Embryonic facial prominence (tissue), 1 donor: Measurements from ENCODE around the gene TSPEAR.

Experiments
- DNase-seq: peaks from one replicate; pipeline ENCODE4 v3.0.0-alpha.2; 2016; ENCODE audit errors: extremely low spot score

TSPEAR gene

GRCh38 chr21:44722731-44723130 is 11.4 kb upstream of the TSPEAR start:
- no peak for DNase-seq

- DNase-seq, result no peak
These were observed 8.8 kb upstream of the TSPEAR start for GRCh38 chr21:44720170-44720569.

GRCh38 chr21:44718571-44718970 is 7.2 kb upstream of the TSPEAR start:
- no peak for DNase-seq

DNA sequence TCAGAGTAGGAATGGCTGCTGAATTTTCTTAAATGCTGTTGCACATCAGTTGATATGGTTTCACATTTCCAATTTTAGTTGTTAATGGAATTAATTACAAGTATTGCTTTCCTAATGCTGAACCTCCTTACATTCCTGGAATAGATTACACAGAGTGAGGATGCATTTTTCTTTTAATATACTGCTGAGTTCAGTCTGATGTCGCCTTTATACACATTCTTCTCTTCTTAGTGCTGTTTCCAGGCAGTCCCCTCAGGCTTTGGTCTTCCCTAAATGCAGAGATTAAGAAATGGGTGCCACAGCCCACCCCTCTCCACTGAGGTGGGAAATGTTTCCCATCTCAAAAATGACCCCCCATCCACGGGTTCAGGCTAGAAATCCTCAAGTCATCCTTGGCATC is 6.7 kb upstream of the TSPEAR start:
- DNase-seq, result no peak

DNA sequence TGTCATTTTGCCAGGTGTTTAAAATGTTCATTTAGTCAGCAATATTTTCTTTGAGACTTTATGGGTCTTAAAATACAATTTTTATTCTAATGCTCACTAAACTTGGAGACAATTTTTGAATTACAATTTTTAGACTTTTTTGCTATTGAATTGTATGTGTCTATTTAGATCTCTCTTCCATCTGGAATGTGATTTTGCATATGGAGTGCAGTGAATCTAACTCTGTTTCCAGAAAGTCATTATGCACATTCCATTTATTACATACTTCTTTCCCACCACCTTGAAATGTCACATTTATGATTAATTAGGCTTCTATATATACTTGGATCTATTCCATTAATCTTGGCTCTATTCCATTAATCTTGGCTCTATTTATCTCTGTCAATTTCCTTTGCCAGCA is 5.6 kb upstream of the TSPEAR start:
- DNase-seq, result no peak

DNA sequence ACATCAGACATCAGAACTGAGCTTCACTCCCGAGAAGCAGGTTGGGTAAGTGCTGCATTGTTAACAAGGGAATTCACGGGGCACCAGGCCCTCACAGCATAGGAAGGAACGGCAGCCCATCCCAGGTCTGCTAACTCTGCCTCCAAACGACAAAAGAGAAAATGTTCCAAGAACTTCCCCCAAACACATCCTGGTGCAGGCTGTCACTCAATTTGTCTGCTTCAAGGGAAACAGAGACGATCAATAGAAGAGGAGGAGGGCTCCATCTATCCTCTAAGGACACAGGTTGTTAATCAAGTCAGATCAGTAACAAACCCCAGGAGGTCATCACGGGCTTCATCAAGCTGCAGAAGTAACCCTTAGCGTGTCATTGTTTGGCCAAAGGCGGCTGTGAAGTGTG is 3.5 kb upstream of the TSPEAR start:
- DNase-seq, result no peak

- no peak for DNase-seq
These were observed 2.5 kb upstream of the TSPEAR start for GRCh38 chr21:44713846-44714245.

- DNase-seq, result no peak
These were observed 1.8 kb upstream of the TSPEAR start for GRCh38 chr21:44713130-44713529.

DNA sequence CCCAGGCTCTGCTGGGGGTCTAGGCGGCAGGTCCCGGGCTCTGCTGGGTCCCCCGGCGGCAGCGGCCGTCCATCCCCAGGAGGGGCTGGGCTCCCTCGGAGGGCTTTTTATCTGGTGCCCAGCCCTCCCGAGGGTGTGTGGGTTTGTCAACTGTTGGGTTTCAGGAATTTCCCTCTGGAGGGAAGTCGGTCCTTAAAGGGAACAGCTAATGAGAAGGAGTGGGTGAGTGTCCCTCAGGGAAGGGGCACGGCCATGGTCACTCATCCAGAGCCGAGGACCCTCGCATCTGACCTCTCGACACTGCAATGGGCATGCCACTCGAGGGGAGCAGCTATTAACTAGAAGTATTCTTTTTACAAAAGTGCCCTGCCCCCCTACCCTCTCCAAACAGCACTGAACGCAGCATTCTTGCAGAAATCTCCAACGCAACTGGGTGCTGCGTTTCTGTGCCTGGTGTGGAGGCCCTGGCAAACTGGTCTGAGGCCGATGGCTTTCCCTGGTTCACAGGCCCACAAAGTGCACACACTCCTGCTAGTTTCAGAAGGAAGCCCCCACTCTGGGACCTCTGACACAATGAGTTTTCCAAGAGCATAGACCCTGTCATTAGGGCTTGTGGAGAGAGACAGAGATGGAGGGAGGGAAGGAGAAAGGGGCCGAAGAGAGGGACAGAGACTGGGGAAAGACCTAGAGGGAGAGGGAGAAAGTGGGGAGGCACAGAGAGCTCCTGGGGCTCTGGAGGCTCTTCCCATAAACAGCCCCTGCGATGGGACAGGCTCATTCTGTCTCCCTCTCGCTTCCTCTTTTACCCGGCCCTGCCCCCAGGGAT is 1.0 kb upstream of the TSPEAR start:
- DNase-seq, result no peak

GRCh38 chr21:44710756-44711326 is 531 bp downstream of the TSPEAR start:
- DNase-seq, result no peak

GRCh38 chr21:44710294-44710665 is 1.1 kb downstream of the TSPEAR start:
- no peak for DNase-seq

GRCh38 chr21:44709426-44710293 is 1.7 kb downstream of the TSPEAR start:
- DNase-seq, result peak; percentile 22

- no peak for DNase-seq
These were observed 2.4 kb downstream of the TSPEAR start for GRCh38 chr21:44708866-44709425.

GRCh38 chr21:44708213-44708865 is 3.0 kb downstream of the TSPEAR start:
- DNase-seq, result no peak

DNA sequence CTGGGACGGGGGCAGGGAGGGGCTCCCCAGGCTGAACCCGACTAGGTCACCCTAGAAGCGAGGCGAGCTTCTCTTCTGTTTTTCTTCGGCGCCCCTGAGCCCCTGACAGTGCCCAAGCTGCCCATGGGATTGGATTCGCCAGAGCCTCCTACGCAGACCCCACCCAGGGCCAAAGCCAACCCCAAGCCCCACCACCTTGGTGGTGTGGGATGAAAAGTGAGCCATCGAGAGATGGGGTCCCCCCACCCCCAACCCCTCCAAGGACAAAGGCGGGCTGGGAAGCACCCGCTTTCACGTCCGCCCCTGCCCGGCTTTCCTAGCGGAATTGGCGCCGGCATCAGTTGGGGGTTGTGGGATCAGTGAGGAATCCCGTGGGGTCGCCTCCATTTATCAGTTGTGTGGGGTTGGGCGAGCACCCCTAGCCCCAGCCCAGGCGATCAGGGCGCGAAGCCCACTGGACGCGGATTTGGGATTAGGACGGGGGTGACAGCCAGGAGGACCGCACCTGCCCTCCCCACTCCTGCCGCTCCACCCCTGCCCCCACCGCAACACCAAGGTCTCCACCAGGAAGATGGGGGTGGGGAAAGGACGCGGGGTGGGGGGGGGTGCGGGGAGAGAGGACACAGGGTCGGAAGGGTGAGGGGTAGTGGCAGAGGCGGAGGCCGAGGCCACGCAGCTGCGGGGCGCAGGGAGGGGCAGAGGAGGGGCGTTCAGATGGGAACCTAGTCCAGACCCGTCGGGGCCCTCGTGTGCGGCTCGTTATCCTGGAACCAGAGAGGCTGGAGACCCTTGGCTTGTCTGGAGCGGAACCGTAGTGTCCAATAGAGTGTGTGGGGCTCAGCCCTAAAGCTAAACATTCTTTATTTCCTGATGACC is 4.4 kb downstream of the TSPEAR start:
- DNase-seq, result no peak

DNA sequence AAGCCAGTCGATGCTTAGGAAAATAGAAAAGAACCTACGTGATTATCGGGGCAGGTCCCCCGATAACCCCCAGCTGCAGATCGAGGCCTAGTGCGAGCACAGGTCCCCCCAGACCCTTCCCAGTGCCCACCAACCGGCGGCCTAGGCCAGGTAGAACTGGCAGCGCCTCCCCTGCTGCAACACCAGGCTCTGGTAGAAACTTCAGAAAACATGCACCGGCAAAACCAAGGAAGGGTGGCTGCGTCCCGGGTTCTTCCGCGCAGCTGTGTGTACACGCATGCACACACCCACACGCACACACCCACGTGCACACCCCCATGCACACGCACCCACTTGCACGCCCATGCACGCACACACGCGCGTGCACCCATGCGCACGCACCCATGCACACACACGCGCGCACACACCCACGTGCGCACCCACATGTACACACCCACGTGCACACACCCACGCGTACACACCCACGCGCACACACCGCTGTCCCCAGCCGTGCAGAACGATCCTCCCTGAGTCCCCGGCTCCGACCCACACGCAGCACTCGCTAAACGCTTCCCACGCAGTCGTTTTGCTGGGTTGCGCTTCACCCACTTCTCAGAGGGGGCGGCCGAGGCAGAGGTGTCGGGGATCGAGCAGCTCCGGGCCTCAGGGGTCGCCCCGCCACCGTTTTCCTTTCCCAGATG is 5.2 kb downstream of the TSPEAR start:
- DNase-seq, result no peak

DNA sequence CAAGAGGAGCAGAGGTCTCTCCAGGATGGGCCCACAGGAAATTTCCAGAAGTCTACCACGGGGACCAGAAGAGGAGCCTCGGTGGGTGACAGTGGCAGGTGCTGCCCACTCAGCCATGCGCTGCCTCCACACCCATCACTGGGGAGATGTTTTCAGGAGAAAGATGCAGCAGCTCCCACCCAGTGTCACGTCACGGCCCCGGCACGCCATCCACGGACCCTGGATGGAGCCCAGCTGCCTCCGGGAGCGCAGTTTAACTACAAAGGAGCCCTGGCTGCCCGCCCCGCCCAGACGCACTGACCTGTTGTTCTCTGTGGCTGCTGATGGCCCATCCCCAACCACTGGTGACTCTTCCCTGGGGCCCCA is 6.8 kb downstream of the TSPEAR start:
- DNase-seq, result no peak

DNA sequence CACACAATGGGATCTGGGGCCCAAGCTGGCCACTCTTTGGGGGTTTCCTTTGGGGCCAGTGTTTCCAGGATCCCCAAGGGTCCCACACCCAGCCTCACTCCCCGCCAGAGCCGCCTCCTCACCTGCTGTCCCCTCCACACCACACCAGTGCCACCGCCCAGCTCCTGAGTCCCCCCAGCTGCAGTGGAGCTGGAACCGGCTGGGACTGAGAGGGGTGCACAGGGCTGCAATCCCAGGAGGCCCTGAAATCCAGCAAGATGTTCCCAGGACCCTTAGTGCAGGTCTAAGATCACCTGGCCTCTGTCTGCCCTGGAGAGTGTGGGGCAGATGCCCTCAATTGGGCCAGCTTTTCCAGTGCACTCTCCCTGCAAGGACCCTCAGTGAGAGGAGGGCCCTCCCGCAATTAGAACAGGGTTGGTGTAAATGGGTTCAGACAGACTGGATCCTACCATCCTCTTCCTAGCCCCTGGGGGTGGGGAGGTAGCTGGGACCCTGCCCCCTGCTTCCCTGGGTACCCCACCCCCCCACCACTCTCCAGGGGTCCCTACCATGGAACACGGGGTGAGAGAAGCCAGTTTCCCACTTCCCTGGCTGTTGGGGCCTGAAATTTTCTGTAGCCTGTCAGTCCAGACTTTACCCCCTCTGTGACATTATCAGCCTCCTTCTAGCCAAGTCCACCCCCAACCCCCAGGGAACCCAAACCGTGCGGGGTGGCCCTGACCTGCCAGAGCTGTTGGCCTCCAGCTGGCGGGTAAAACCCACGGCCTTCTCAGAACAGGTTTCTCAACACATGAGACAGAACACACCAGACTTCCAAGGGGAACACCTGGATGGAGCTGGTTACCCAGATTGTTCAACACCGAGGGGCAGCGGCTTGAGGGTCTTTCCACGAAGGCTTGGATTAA is 7.4 kb downstream of the TSPEAR start:
- no peak for DNase-seq
